GM19328 (cell line): ENCODE measurements around the gene PDE6C.
"Not testable (repeated sequence)": the region's sequence is repeated elsewhere in the genome, so short reads cannot be mapped to it uniquely, and the experiment has no call there.

ENCODE experiments used
- ATAC-seq: cut with Tn5 transposase; IDR thresholded peaks from one replicate; pipeline ENCODE4 v1.9.1; 2021; ENCODE audit warnings: mild to moderate bottlenecking, moderate library complexity; ENCODE audit not compliant: unreplicated experiment

The PDE6C gene

DNA sequence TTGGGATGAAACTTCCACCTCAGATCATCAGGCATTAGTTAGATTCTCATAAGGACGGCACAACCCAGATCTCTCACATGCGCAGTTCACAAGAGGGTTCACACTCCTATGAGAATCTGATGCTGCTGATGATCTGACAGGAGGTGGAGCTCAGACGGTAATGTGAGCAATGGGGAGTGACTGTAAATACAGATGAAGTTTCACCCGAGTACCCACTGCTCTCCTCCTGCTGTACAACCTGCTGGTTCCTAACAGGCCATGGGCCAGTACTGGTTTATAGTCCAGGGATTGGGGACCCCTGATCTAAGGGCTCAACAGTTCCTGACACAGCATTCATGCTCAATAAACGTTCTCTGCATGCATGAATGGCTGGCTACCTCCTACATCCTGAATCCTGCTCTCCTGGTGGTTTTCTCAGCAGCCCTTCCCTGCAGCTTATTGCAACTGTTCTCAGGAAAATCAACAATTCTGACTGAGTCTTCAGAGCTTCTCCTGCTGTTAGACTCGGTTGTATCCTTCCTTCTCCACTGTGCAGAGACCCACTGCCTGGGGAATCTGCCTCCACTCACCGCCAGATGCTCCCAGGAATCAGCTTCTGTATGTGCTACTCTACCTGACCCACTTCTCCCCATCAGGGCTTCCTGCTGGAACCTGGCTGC is 17.4 kb downstream of the PDE6C start:
- ATAC-seq, result no peak

DNA sequence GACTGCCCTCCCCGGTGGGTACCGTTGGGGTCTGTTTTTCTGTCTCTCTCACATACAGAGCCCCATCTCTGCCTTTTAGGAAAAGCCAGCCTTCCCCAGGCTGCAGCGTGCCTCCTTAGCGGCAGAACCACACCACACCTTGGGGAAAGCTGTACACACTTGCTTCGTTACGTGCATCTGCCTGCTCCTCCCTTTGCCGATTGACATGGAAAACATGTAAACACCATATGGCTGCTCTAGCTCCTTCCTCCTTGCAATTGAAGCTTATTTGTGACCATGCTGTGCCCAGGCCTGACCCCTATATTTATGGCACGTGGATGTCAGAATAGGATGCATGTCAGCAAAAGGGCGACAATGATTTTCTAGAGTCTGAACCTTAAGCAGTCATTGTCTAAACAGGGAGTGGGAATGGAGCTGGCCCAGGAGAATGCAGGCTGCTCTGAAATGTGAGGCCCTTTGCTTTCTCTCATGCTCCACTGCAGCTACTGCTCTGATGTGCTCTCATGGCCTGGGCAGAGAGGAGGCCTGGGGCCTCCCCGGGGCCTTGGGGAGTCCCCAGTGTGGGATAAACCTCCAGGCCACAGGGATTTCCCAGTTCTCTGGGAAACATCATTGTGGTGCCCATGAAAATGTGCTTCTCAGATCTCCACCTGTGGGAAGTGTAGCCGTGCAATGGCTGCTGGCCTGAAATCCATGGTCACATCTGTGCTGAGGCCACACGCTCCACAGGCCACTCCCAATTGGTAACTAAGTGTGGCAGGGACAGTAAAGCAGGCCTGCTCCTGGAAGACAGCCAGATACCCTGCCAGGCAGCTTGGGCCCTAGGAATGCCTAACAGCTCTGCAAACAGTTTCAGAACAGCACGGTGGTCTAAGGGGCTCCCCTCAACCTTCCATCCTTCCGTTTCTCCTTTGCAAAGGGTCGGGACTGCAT is 18.6 kb downstream of the PDE6C start:
- ATAC-seq, result no peak

DNA sequence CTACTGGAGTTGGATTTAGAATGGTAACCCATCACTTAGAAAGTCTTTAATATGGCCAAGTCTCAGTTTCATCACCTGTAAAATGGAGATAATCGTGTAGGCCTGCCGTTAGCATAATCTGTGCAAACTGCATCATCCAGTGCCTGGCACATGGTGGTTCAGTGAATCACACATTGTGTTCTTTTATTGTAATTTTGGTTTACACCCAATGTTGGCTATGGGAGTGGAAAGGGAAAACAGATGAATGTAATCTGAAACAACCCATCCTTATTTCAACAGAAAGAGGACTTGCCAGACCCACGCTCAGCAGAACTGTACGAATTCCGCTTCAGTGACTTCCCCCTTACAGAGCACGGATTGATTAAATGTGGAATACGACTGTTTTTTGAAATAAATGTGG is 27.5 kb downstream of the PDE6C start:
- no peak for ATAC-seq

DNA sequence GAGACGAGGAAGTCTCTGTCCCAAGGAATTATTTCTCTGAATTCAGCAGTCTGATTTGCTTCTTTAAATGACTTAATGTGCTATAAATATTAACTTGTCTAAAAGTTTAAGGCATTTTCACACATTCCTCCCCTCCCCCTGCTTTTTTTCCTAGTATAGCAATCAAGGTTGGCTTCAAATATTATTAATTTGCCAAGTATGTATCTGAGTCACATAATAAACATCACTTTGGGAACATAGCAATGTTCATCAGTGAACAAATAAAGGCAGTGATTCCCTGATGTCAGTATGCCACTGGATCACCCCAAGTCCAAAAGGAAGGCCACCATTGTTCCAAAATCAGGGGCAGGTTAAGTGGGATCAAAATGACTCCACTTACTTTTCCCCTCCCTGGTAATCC is 40.5 kb downstream of the PDE6C start:
- no peak for ATAC-seq

DNA sequence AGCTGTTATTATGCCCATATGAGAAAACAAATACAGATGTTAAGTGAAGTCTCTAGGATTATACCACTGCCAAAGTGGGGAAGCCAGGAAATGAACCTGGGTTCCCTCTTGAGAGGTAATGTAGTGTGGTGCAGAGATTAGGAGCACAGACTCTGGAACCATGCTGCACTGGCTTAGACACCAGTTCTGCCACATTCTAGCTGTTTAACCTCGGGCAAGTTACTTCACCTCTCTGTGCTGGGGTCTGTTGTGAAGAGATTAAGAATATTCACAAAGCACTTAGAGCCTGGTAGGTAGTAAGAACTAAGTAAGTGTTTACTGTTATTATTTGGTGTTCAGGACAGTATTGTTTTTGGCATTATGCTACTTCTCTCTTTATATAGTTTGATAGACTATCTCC is 41.9 kb downstream of the PDE6C start:
- ATAC-seq, result no peak

DNA sequence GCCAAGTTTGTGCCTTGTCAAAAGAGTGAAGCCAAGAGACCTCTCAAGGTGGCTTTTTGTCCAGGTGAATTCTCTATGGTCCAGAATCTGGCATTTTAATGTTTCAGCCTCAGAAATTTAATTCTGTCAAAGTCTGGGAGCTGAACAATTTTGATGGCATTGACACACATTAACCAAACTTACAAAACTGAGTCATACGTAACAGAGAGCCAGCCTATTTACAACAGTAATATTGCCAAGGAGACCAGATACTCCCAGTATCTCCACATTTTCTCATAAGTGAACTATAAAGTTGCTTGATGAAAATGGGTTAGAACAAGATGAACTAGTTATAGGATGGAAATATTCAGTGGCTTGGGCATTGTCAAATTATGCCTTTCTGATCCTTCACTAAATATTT is 43.8 kb downstream of the PDE6C start:
- ATAC-seq, result no peak

DNA sequence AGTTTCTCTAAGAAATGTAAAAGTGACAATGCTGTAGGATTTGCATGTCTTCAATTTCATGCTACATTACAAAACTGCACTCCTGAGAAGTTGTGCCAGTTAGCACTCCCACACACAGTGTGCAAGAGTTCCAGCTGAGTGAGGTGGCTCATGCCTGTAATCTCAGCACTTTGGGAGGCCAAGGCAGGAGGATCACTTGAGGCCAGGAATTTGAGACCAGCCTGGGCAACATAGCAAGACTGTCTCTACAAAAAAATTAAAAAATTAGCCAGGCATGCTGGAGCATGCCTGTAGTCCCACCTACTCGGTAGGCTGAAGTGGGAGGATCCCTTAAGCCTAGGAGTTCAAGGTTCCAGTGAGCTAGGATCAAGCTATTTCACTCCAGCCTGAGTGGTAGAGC is 45.4 kb downstream of the PDE6C start:
- no peak for ATAC-seq

DNA sequence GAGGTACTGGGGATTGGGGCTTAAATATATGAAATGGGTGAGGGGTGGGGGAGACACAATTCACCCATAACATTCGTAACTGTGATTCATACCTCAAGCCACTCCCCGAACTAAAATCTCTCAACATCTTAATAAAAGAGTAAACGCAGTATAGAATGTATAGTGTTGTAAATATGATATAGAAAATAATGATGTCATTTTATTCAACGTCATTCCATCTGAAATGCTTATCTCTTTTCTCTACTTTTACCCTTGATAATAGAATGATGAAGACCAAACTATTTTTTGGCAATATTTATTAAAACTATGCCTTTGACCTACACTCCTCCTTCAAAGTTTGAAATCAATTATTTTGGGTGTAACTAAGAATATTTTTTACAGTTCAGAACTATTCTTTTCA is 53.7 kb downstream of the PDE6C start:
- ATAC-seq, result no peak

DNA sequence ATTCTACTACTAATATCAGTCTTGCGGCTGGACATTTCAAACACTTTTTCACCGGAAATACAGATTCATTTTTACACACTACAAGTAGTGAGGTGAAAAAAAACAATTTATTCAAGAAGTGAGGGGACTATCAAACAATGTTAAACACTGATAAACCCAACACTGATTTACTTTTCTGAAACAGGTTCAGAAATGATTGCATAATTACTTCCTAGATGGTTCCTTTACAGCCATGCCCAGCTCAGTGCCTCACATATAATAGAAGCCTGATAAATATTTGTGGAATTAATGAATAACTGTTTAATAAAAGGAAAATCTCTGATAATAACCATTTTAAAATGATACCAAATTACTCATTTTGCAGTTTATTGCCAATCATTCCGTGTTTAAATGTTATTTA is 55.5 kb downstream of the PDE6C start:
- no peak for ATAC-seq

DNA sequence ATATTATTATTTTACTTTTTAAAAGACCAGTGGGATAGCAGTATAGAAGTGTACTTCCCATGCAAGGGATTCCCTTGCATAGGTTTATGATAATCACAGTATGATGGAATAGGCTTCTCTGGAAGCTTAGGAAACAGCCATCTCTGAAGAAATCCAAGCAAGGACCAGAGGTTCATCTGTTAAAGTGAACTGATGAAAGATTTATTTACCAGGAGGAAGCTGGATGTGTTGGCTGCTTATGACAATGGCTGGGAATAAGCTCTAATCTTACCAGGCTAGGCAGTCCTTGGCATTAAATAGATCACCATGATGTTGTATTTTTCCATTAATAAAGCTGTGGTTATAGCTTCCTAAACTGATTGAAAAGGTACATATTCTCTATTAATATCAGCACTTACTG is 58.0 kb downstream of the PDE6C start:
- ATAC-seq, result no peak

DNA sequence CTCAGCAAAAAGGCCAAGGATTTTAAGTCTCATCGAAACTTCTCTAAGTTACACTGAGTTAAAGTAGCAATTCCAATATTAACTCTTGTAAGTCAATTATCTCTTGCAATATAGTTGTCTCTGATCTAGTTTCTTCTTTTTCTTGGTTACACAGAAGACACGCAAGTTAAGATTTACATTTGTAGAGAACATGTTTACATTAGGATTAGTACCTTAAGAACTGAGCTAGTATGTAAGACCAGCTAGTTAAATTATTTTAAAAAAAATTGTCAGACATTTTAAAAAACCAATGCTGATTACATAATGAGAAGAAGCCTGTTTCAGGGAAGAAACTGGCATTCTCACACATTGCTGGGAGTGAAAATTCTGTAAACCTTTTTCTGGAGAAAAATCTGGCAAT is 58.7 kb downstream of the PDE6C start:
- ATAC-seq, result no peak

DNA sequence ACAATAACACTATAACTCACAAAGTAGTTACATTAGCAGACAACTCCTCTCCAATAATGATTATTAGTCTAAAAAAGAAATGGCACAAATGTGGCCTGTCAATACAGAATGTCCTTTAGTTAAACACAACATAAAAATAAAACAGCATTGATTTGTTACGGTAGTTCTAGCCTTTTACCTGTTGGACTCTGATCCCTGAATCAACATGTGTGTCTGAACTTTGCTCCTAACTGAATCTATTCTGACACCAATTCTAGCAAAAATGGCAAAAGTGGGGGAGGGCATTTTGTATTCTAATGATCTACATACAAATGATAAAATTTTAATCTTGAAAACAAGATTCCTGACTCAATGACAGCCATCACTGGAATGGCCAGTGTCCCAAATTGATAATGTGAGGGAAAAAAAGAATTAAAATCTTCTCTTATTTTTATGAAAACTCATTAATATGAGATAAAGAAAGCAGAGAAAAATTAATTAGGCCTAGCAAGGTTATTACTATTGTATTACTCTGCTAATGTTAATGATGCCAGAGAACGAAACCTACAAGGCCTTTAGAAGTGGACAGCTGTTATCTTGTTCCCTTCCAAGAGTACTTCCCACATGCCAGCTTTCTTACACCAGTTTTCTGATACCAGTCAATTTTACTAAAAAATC is 59.8 kb downstream of the PDE6C start:
- ATAC-seq, result no peak

DNA sequence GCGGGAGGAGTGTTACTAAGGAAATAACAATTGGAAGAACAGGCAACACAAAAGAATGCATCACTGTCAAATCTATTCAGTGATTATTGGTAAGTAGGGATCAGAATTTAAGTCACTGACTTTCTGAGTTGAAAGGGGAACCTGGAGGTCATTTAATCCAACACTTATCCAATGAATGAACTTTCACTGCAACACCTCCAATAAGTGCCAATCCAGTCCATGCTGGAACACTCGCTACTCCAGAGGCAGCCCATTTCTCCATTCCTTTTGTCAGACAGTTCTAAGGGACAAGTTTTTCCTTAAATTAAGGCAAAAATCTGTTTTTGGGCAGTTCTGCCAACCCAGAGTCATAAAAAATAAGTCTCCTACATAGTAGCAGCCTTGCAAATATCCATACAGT is 60.6 kb downstream of the PDE6C start:
- no peak for ATAC-seq

DNA sequence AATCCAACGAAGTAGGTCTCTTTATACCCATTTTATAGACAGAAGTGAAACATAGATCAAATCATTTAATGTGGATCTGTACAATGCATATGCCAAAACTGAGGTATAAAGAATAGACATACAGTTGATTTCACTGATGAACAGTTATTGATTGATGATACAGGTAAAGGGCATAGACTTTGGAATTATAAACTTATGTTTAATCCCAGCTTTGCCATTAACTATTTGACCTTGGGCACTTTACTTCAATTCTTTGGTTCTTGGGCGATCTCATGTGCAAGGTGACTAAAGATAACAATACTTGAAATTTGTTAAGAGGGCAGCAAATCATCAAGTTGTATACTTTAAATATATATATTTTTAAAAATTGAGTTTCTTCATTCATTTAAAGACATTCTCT is 61.5 kb downstream of the PDE6C start:
- no peak for ATAC-seq

DNA sequence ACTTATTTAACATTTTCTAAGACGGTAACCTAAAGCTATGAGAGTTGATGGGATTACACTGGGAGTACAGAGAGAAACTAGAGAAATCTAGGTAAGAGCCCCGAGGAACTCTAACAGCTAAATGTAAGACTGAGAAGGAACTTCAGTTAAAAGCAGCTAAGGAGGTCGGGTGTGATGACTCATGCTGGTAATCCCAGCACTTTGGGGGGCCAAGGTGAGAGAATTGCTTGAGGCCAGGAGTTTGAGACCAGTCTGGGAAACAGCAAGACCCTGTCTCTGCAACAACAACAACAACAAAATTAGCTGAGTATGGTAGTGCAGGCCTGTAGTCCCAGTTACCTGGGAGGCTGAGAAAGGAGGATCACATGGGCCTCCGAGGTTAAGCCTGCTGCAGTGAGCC is 66.0 kb downstream of the PDE6C start:
- no peak for ATAC-seq

DNA sequence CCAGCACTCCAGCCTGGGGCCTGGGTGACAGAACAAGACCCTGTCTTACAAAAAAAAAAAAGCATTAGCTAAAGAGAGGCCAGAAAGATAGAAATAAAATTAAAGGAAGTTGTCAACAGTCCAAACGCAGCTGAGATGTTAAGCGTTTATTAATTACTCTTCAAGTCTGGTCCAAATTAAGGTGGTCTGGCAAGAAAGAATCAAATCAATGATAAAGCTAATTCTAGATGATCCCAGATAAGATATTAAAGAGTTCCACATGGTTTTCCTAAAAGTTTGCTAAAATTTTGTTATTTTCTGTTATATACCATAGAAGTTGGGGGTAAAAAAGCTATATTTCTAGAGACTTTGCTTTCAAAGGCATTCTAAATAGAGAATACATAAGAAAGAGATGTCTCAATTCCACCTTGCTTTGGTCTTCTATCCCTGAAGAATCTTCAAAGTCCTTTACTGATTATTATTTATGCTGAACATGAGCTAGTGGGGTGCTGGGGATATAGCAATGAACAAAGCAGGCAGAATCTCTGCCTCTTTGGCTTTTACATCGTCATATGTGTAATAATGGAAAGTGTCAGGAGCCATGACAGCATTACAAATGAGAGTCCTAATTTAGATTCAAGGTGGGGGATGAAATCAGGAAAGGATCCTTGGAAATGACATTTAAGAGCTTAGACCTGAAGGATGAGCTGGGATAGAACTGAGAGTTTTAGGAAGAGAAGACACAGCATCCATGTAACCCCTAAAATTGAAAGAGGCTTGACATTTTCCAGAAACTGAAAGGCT is 66.7 kb downstream of the PDE6C start:
- ATAC-seq, result no peak

DNA sequence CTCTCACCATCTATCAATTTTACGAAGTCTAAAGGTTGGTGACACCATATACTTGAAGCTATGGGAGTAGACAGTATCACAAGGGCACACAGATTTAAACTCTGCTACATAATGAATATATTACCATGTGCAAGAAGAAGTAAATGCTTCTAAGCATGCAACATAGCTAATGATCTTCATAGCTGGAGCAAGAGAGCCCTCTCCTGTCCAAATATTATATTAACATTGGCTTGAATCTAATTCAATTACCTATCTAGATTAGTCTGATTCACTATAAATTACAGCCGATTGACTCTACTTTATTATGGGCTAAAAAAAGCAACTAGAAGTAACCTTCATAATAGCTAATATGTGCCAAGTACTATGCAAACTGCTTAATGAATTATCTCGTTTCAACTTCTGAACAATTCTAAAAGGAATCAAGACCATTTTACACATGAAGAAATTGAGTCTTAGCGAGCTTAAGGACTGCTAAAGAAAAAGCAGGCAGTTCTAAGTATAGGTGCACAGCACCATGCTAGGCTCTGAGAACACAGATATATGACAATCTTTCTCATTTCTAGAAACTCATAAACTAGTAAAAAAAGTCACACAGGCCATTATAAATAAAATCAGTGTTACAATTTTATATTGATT is 68.2 kb downstream of the PDE6C start:
- ATAC-seq, result no peak

DNA sequence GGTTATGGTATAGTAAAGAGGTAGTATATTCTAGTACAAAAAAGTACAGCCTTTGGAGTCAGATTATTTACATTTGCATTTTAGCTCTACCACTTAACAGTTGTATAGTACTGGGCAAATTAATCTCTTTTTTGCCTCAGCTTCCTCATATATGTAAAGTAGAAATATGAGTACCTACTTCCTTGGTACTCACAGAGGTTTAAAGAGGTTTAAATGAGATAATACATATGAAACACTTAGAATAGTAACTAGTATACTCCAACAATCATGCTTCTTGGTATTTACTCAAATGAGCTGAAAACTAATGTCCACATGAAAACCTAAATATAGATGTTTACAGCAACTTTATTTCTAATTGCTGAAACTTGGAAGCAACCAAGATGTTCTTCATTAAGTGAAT is 75.4 kb downstream of the PDE6C start:
- no peak for ATAC-seq

DNA sequence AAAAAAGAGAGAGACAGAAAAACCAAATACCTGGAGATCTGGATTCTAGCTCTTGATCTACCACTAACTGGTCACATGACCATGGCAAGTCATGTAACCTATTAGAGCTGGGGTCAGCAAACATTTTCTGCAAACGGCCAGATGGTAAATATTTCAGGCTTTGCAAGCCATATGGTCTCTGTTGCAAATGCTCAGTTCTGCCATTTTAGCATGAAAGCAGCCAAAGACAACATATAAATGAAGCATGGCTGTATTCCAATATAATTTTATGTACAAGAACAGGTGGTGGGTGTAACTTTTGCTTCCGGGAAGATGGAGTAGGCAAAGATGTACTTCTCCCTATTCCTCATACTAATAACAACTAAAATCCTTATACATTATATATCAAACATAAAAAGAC is 83.4 kb downstream of the PDE6C start:
- ATAC-seq, result no peak

DNA sequence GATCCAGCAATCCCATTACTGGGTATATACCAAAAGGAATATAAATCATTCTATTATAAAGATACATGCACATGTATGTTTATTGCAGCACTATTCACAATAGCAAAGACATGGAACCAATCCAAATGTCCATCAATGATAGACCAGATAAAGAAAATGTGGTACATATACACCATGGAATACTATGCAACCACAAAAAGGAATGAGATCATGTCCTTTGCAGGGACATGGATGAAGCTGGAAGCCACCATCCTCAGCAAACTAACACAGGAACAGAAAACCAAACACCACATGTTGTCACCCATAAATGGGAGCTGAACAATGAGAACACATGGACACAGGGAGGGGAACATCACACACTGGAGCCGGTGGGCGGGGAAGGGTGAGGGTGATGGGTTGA is 84.2 kb downstream of the PDE6C start:
- ATAC-seq, result not testable (repeated sequence)

DNA sequence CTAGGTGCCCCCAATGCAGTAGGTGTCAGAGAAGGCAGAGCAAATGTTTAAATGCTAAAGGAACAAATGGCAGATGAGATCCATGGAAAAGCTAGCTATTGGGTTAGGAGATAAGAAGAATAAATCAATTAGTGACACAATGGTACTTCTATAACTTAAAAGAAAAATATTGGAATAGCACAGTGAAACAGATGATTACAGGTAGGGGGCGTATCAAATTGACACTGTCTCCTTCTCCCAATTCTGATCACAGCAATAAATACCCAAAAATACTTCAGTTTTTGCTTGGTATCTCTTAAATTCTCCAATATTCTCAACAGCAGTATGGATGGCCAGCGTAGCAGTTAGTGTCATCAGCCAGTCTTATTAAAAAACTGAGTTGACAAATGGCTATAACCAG is 84.9 kb downstream of the PDE6C start:
- ATAC-seq, result no peak
